ENCODE results near the gene AURKA. TPM values are rescaled to one million over a fixed set of nuclear protein-coding genes. Genes with fewer than 3 reads are reported as not detected.
A peak's percentile ranks its signal among the peaks of the same experiment; 100 is the strongest.

AURKA gene
- total and polyA plus RNA-seq, 9 of the 15 experiments (the other 6 are each of a cell fraction or from before 2014, with no cell fraction given) = 72.7 to 162 (median 113) TPM

DNA sequence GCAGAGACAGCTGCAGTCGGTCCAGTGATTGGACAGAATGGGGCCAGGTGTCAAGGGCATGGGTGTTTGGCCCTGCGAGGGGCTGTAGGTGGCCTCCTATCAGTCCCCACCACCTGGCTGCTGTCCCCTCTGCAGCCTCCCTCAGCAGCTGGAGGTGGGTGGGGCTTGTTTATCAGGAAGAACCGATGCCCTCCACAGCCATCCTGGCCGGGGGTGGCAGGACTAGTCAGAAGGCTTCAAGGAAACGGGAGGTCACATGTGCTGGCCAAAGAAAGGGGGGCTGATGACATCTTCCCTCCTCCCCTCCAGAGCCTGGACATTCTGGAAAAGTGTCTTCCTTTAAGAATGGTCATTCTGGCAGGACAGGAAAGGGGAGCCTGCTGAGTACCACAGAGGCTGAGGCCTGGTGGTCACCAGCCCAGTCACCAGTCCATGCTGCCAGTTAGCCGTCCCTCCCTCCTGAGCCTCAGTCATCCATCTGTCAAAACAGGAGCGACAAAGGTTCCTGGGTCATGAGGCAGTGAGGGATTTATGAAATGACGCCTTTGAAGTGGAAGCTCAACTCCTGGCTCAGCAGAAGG is 29.1 kb downstream of the AURKA start (continued):
- TF ChIP-seq ZNF124 (CRISPR knock-in tag; IDR thresholded peaks at IDR 0.05) (no peak), TFAM (CRISPR knock-in tag; conservative IDR thresholded peaks at IDR 0.05) (no peak), TAF9B (IDR thresholded peaks at IDR 0.05; ENCODE audit: partially characterized antibody) (peak; percentile 87), SOX6 (IDR thresholded peaks at IDR 0.05) (peak; percentile 92), SREBF1 (IDR thresholded peaks at IDR 0.05; ENCODE audit: borderline replicate concordance, low read depth, low read length) (no peak), ZNF140 (CRISPR knock-in tag; IDR thresholded peaks at IDR 0.05) (no peak), STAG1 (CRISPR knock-in tag; IDR thresholded peaks at IDR 0.05; ENCODE audit: borderline replicate concordance) (no peak), POLR2AphosphoS2 (IDR thresholded peaks at IDR 0.05; ENCODE audit: low read length) (no peak), ZNF785 (CRISPR knock-in tag; IDR thresholded peaks at IDR 0.05) (no peak), ZNF668 (CRISPR knock-in tag; IDR thresholded peaks at IDR 0.05) (no peak; the same call in 1 of the 2 replicates), NFIC (IDR thresholded peaks at IDR 0.05) (peak; percentile 96), EGR1 (conservative IDR thresholded peaks at IDR 0.05) (peak; percentile 97), HMG20A (CRISPR knock-in tag; conservative IDR thresholded peaks at IDR 0.05) (no peak), HOXB6 (CRISPR knock-in tag; IDR thresholded peaks at IDR 0.05; ENCODE audit: borderline replicate concordance) (no peak), CHD2 (IDR thresholded peaks at IDR 0.05; ENCODE audit: low read depth, low read length) (no peak), RUNX1 (IDR thresholded peaks at IDR 0.05; ENCODE audit: low read depth) (peak; percentile 91)
- TF ChIP-seq, protein P1, sequence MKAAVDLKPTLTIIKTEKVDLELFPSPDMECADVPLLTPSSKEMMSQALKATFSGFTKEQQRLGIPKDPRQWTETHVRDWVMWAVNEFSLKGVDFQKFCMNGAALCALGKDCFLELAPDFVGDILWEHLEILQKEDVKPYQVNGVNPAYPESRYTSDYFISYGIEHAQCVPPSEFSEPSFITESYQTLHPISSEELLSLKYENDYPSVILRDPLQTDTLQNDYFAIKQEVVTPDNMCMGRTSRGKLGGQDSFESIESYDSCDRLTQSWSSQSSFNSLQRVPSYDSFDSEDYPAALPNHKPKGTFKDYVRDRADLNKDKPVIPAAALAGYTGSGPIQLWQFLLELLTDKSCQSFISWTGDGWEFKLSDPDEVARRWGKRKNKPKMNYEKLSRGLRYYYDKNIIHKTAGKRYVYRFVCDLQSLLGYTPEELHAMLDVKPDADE (conservative IDR thresholded peaks at IDR 0.05; ENCODE audit: control insufficient read depth, low read depth, low read length) = peak; percentile 81; the same call in 1 of the 2 replicates
- TF ChIP-seq, protein P2, sequence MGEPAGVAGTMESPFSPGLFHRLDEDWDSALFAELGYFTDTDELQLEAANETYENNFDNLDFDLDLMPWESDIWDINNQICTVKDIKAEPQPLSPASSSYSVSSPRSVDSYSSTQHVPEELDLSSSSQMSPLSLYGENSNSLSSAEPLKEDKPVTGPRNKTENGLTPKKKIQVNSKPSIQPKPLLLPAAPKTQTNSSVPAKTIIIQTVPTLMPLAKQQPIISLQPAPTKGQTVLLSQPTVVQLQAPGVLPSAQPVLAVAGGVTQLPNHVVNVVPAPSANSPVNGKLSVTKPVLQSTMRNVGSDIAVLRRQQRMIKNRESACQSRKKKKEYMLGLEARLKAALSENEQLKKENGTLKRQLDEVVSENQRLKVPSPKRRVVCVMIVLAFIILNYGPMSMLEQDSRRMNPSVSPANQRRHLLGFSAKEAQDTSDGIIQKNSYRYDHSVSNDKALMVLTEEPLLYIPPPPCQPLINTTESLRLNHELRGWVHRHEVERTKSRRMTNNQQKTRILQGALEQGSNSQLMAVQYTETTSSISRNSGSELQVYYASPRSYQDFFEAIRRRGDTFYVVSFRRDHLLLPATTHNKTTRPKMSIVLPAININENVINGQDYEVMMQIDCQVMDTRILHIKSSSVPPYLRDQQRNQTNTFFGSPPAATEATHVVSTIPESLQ (CRISPR knock-in tag; IDR thresholded peaks at IDR 0.05) = 0 out of 2 replicates have a peak, but pooled peaks have one; percentile 36
- TF ChIP-seq, protein P3, sequence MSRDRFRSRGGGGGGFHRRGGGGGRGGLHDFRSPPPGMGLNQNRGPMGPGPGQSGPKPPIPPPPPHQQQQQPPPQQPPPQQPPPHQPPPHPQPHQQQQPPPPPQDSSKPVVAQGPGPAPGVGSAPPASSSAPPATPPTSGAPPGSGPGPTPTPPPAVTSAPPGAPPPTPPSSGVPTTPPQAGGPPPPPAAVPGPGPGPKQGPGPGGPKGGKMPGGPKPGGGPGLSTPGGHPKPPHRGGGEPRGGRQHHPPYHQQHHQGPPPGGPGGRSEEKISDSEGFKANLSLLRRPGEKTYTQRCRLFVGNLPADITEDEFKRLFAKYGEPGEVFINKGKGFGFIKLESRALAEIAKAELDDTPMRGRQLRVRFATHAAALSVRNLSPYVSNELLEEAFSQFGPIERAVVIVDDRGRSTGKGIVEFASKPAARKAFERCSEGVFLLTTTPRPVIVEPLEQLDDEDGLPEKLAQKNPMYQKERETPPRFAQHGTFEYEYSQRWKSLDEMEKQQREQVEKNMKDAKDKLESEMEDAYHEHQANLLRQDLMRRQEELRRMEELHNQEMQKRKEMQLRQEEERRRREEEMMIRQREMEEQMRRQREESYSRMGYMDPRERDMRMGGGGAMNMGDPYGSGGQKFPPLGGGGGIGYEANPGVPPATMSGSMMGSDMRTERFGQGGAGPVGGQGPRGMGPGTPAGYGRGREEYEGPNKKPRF (IDR thresholded peaks at IDR 0.05; ENCODE audit: low read depth, low read length) = no peak
- TF ChIP-seq, protein P4, sequence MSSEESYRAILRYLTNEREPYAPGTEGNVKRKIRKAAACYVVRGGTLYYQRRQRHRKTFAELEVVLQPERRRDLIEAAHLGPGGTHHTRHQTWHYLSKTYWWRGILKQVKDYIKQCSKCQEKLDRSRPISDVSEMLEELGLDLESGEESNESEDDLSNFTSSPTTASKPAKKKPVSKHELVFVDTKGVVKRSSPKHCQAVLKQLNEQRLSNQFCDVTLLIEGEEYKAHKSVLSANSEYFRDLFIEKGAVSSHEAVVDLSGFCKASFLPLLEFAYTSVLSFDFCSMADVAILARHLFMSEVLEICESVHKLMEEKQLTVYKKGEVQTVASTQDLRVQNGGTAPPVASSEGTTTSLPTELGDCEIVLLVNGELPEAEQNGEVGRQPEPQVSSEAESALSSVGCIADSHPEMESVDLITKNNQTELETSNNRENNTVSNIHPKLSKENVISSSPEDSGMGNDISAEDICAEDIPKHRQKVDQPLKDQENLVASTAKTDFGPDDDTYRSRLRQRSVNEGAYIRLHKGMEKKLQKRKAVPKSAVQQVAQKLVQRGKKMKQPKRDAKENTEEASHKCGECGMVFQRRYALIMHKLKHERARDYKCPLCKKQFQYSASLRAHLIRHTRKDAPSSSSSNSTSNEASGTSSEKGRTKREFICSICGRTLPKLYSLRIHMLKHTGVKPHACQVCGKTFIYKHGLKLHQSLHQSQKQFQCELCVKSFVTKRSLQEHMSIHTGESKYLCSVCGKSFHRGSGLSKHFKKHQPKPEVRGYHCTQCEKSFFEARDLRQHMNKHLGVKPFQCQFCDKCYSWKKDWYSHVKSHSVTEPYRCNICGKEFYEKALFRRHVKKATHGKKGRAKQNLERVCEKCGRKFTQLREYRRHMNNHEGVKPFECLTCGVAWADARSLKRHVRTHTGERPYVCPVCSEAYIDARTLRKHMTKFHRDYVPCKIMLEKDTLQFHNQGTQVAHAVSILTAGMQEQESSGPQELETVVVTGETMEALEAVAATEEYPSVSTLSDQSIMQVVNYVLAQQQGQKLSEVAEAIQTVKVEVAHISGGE (CRISPR knock-in tag; IDR thresholded peaks at IDR 0.05) = peak in 1 of 3 experiments; percentile 78; a peak in 2 of 6 replicates

All from K562 (cell line).